Thoracic aorta (tissue), 2 donors: ENCODE measurements around the gene CHAC2. TPM values are rescaled to one million over a fixed set of nuclear protein-coding genes. Genes with fewer than 3 reads are reported as not detected.

Experiments
- ATAC-seq: fragments of 150-250 bp; one replicate; pipeline ENCODE4 v1.8.0; 2017; ENCODE audit warnings: low read depth; ENCODE audit not compliant: insufficient number of reproducible peaks, low FRiP score
- DNase-seq: peaks from one replicate; pipeline ENCODE4 v3.0.0-alpha.2; 2020; ENCODE audit warnings: low spot score
- H3K27ac ChIP-seq, 2 donors: fragments of 200-600 bp; sonication (generic); 1 replicate in 1 of 2; 2 replicates in 1 of 2; pipeline ENCODE4 v1.5.1; 2016; ENCODE audit warnings: mild to moderate bottlenecking in 2 of 2, moderate library complexity in 2 of 2
- H3K27me3 ChIP-seq: fragments of 200-600 bp; sonication (generic); replicated peaks from 2 replicates; pipeline ENCODE4 v1.6.0; 2016; ENCODE audit warnings: mild to moderate bottlenecking; ENCODE audit not compliant: insufficient read depth
- H3K36me3 ChIP-seq: fragments of 200-600 bp; sonication (generic); one replicate; pipeline ENCODE4 v1.5.1; 2016
- H3K4me1 ChIP-seq, 2 donors: fragments of 200-600 bp; sonication (generic); 1 replicate in 1 of 2; 2 replicates in 1 of 2; pipeline versions ENCODE4 v1.5.1 to v1.6.0; 2016; ENCODE audit warnings: low read depth in 2 of 2, mild to moderate bottlenecking in 1 of 2; ENCODE audit not compliant: control insufficient read depth in 1 of 2
- H3K4me3 ChIP-seq: fragments of 200-600 bp; sonication (generic); 2 replicates; pipeline ENCODE4 v1.5.1; 2016; ENCODE audit warnings: mild to moderate bottlenecking
- H3K9me3 ChIP-seq: fragments of 200-600 bp; sonication (generic); 2 replicates; pipeline ENCODE4 v1.5.1; 2016
- total RNA-seq, 2 donors: library from RNA; depleted of rRNA; stranded (reverse); fragments of >200 nt; gene quantifications; one replicate each; pipeline versions ENCODE4 v1.1.0 to v1.2.3, GENCODE V29; 2016
- TF ChIP-seq, protein P1 (sequence below): fragments of 200-600 bp; sonication (generic); IDR thresholded peaks from one replicate; pipeline ENCODE4 v1.5.1; 2019; ENCODE audit warnings: antibody characterized with exemption

The CHAC2 gene
- total RNA-seq, 2 donors from 2014 or later = 1.5 to 1.8 TPM

GRCh38 chr2:53750041-53750768, 17.4 kb upstream of the CHAC2 start:
- ATAC-seq = no peak
- Histone ChIP-seq H3K4me1 (peaks cover 0 to 24% of the 10 kb centered on the region in 2 donors), H3K4me3 (no peak overlapping the region), H3K27me3 (no peaks in the 10 kb centered on the region), H3K36me3 (no peaks in the 10 kb centered on the region), H3K27ac (peak overlapping the region; percentile 3 to 24), H3K9me3 (no peaks in the 10 kb centered on the region)
- DNase-seq = no peak
- TF ChIP-seq, protein P1, sequence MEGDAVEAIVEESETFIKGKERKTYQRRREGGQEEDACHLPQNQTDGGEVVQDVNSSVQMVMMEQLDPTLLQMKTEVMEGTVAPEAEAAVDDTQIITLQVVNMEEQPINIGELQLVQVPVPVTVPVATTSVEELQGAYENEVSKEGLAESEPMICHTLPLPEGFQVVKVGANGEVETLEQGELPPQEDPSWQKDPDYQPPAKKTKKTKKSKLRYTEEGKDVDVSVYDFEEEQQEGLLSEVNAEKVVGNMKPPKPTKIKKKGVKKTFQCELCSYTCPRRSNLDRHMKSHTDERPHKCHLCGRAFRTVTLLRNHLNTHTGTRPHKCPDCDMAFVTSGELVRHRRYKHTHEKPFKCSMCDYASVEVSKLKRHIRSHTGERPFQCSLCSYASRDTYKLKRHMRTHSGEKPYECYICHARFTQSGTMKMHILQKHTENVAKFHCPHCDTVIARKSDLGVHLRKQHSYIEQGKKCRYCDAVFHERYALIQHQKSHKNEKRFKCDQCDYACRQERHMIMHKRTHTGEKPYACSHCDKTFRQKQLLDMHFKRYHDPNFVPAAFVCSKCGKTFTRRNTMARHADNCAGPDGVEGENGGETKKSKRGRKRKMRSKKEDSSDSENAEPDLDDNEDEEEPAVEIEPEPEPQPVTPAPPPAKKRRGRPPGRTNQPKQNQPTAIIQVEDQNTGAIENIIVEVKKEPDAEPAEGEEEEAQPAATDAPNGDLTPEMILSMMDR = no peak

- Histone ChIP-seq H3K27me3 (no peaks in the 10 kb centered on the region), H3K4me1 (peaks cover 0 to 20% of the 10 kb centered on the region in 2 donors), H3K4me3 (no peak overlapping the region), H3K27ac (no peak overlapping the region), H3K9me3 (no peaks in the 10 kb centered on the region), H3K36me3 (no peaks in the 10 kb centered on the region)
- ATAC-seq (no peak), DNase-seq (no peak)
- TF ChIP-seq, protein P1 = no peak
These were observed 15.9 kb upstream of the CHAC2 start for GRCh38 chr2:53751728-53752127.

DNA sequence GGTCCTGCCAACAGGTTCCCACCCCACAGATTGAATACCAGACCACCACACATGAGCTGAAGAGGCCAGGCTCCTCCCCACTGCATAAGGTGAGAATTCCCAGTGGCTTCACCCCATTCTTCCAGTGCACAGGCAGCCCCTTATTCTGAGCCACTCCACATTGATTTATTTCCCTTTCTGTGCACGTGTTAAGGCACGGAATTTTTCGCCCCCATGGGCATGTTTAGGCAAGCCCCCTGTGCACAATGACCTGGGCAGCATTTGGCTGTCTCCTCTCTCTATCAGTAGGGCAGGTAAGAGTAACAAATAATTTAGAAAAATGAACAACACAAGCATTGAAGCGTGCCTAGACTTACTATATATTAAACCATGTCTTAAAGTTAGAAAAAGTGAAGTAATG, 15.2 kb upstream of the CHAC2 start:
- no peak overlapping the region for H3K27ac ChIP-seq
- no peaks in the 10 kb centered on the region for H3K9me3 ChIP-seq
- peaks cover 0 to 20% of the 10 kb centered on the region in 2 donors for H3K4me1 ChIP-seq
- peaks cover 3% of the 10 kb centered on the region for H3K36me3 ChIP-seq
- DNase-seq (no peak), ATAC-seq (no peak)
- H3K4me3 ChIP-seq = no peak overlapping the region
- TF ChIP-seq, protein P1 = no peak
- H3K27me3 ChIP-seq = no peaks in the 10 kb centered on the region

DNA sequence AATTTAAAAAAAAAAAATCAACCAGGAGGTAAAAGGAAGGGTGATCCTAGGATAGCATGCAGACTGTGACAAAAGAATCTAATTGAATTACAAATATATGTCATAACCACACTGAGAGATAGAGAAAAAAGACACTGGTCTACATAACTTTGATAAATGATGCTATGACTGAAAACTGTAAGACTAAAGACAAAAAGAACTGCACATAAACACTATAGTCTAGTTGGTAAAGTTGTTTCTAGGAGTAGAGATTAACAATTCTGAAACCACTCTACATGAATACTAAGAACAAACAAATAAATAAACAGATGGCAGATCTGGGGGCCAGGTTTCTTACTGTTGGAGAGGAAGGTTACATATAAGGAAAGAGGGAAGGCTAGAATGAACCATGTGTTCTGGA, 14.6 kb upstream of the CHAC2 start:
- Histone ChIP-seq H3K9me3 (no peaks in the 10 kb centered on the region), H3K4me3 (no peak overlapping the region), H3K4me1 (peaks cover 0 to 20% of the 10 kb centered on the region in 2 donors), H3K27me3 (no peaks in the 10 kb centered on the region), H3K27ac (no peak overlapping the region), H3K36me3 (peaks cover 3% of the 10 kb centered on the region)
- no peak for ATAC-seq
- no peak for DNase-seq
- TF ChIP-seq, protein P1 = no peak

GRCh38 chr2:53755121-53755520, 12.5 kb upstream of the CHAC2 start:
- ATAC-seq (no peak), DNase-seq (no peak)
- TF ChIP-seq, protein P1 = no peak
- no peak overlapping the region for H3K27ac ChIP-seq
- H3K4me3 ChIP-seq = no peak overlapping the region
- peaks cover 0 to 18% of the 10 kb centered on the region in 2 donors for H3K4me1 ChIP-seq
- H3K36me3 ChIP-seq = peaks cover 3% of the 10 kb centered on the region
- H3K27me3 ChIP-seq = no peaks in the 10 kb centered on the region
- no peaks in the 10 kb centered on the region for H3K9me3 ChIP-seq
